OCI-LY1 (cell line): ENCODE results near the gene KRTAP19-3.

Experiments
- H2AFZ ChIP-seq: fragments of 200-600 bp; sonication (generic), shearing (Covaris generic); 2 replicates; pipeline ENCODE4 v1.6.0; 2014; ENCODE audit warnings: antibody characterized with exemption, mild to moderate bottlenecking, low read length
- H3F3A ChIP-seq: fragments of 200-600 bp; sonication (generic), shearing (Covaris generic); 2 replicates; pipeline ENCODE4 v1.6.0; 2014; ENCODE audit warnings: mild to moderate bottlenecking, antibody characterized with exemption, low read length, moderate library complexity; ENCODE audit not compliant: insufficient read depth
- H3K27ac ChIP-seq: fragments of 200-600 bp; sonication (generic); 2 replicates; pipeline ENCODE4 v1.5.1; 2014; ENCODE audit warnings: low read length, mixed run types, mild to moderate bottlenecking, low read depth; ENCODE audit not compliant: poor library complexity, severe bottlenecking
- H3K27me3 ChIP-seq: fragments of 200-600 bp; sonication (generic); 2 replicates; pipeline ENCODE4 v1.6.0; 2014; ENCODE audit warnings: antibody characterized with exemption, mild to moderate bottlenecking, low read length, moderate library complexity; ENCODE audit not compliant: insufficient read depth
- H3K36me3 ChIP-seq: fragments of 200-600 bp; sonication (generic); 2 replicates; pipeline ENCODE4 v1.6.1; 2014; ENCODE audit warnings: mild to moderate bottlenecking, antibody characterized with exemption, low read length, moderate library complexity, mixed read lengths; ENCODE audit not compliant: insufficient read depth
- H3K4me1 ChIP-seq: fragments of 200-600 bp; sonication (generic); 2 replicates; pipeline ENCODE4 v1.5.1; 2014; ENCODE audit warnings: mild to moderate bottlenecking, low read length, moderate library complexity; ENCODE audit not compliant: insufficient read depth, severe bottlenecking
- H3K4me2 ChIP-seq: fragments of 200-600 bp; sonication (generic), shearing (Covaris generic); 2 replicates; pipeline ENCODE4 v1.6.1; 2014; ENCODE audit warnings: low read length
- H3K4me3 ChIP-seq: fragments of 200-600 bp; sonication (generic); 2 replicates; pipeline ENCODE4 v1.5.1; 2014; ENCODE audit warnings: low read length, low read depth, mild to moderate bottlenecking, mixed read lengths; ENCODE audit not compliant: poor library complexity, severe bottlenecking
- H3K79me2 ChIP-seq: fragments of 200-600 bp; shearing (Covaris generic); 2 replicates; pipeline ENCODE4 v1.6.1; 2016; ENCODE audit warnings: mixed run types, low read length, mixed read lengths; ENCODE audit not compliant: insufficient read depth
- H3K9ac ChIP-seq: fragments of 200-600 bp; sonication (generic), shearing (Covaris generic); 2 replicates; pipeline ENCODE4 v1.6.1; 2014; ENCODE audit warnings: mild to moderate bottlenecking, low read length, mixed read lengths
- H3K9me2 ChIP-seq: fragments of 200-600 bp; sonication (generic), shearing (Covaris generic); 2 replicates; pipeline ENCODE4 v1.6.1; 2014; ENCODE audit warnings: low read depth, mild to moderate bottlenecking, low read length, mixed read lengths
- H3K9me3 ChIP-seq: fragments of 200-600 bp; shearing (Covaris generic); 2 replicates; pipeline ENCODE4 v1.6.1; 2014; ENCODE audit warnings: low read length, mixed read lengths
- H4K20me1 ChIP-seq: fragments of 200-600 bp; sonication (generic), shearing (Covaris generic); 2 replicates; pipeline ENCODE4 v1.6.0; 2016; ENCODE audit warnings: mild to moderate bottlenecking, low read length; ENCODE audit not compliant: insufficient read depth
- EZH2 ChIP-seq: fragments of 200-600 bp; sonication (generic), shearing (Covaris generic); IDR thresholded peaks from 2 replicates; pipeline ENCODE4 v1.8.0; 2017; ENCODE audit warnings: borderline replicate concordance, mixed run types, mild to moderate bottlenecking, antibody characterized with exemption, low read length, moderate library complexity, mixed read lengths
- TF ChIP-seq, protein P1 (sequence below): fragments of 200-600 bp; sonication (generic), shearing (Covaris generic); IDR thresholded peaks from 2 replicates; pipeline ENCODE4 v1.5.1; 2017; ENCODE audit warnings: mild to moderate bottlenecking, antibody characterized with exemption, low read length, moderate library complexity, mixed read lengths

The KRTAP19-3 gene

GRCh38 chr21:30487336-30487735 is 4.5 kb downstream of the KRTAP19-3 start, which contains the start of gene KRTAP19-2:
KRTAP19-2 (minus strand) TSS chr21:30487436; CDS start chr21:30487348, 88 bp downstream.
- Histone ChIP-seq H3F3A (no peaks in the 10 kb centered on the region), H3K27ac (no peak within 1 kb of the TSS), H3K79me2 (no peaks in the 10 kb centered on the region), H2AFZ (no peak within 1 kb of the TSS), H3K9ac (no peak within 1 kb of the TSS), H3K9me2 (no peaks in the 10 kb centered on the region), H4K20me1 (no peaks in the 10 kb centered on the region), H3K9me3 (no peaks in the 10 kb centered on the region), H3K4me2 (no peak within 1 kb of the TSS), H3K36me3 (no peaks in the 10 kb centered on the region), H3K4me3 (no peak within 1 kb of the TSS), H3K27me3 (no peaks in the 10 kb centered on the region), H3K4me1 (no peaks in the 10 kb centered on the region)
- TF ChIP-seq, protein P1, sequence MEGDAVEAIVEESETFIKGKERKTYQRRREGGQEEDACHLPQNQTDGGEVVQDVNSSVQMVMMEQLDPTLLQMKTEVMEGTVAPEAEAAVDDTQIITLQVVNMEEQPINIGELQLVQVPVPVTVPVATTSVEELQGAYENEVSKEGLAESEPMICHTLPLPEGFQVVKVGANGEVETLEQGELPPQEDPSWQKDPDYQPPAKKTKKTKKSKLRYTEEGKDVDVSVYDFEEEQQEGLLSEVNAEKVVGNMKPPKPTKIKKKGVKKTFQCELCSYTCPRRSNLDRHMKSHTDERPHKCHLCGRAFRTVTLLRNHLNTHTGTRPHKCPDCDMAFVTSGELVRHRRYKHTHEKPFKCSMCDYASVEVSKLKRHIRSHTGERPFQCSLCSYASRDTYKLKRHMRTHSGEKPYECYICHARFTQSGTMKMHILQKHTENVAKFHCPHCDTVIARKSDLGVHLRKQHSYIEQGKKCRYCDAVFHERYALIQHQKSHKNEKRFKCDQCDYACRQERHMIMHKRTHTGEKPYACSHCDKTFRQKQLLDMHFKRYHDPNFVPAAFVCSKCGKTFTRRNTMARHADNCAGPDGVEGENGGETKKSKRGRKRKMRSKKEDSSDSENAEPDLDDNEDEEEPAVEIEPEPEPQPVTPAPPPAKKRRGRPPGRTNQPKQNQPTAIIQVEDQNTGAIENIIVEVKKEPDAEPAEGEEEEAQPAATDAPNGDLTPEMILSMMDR = no peak
- no peak for TF ChIP-seq EZH2

- H3K9me2 ChIP-seq = no peaks in the 10 kb centered on the region
- H3K27ac ChIP-seq = no peak overlapping the region
- H3K36me3 ChIP-seq = no peaks in the 10 kb centered on the region
- no peaks in the 10 kb centered on the region for H3K4me1 ChIP-seq
- no peak overlapping the region for H3K4me2 ChIP-seq
- no peak overlapping the region for H3K4me3 ChIP-seq
- H2AFZ ChIP-seq = no peak overlapping the region
- no peaks in the 10 kb centered on the region for H4K20me1 ChIP-seq
- H3K9ac ChIP-seq = no peak overlapping the region
- no peaks in the 10 kb centered on the region for H3K9me3 ChIP-seq
- no peaks in the 10 kb centered on the region for H3K27me3 ChIP-seq
- no peaks in the 10 kb centered on the region for H3F3A ChIP-seq
- no peaks in the 10 kb centered on the region for H3K79me2 ChIP-seq
- no peak for TF ChIP-seq EZH2
- TF ChIP-seq, protein P1 = no peak
Measured at GRCh38 chr21:30486180-30486579, 5.6 kb downstream of the KRTAP19-3 start.

- Histone ChIP-seq H3K4me1 (no peaks in the 10 kb centered on the region), H2AFZ (no peak overlapping the region), H3K9ac (no peak overlapping the region), H3K4me3 (no peak overlapping the region), H3K79me2 (no peaks in the 10 kb centered on the region), H4K20me1 (no peaks in the 10 kb centered on the region), H3K27ac (no peak overlapping the region), H3K4me2 (no peak overlapping the region), H3F3A (no peaks in the 10 kb centered on the region), H3K9me2 (no peaks in the 10 kb centered on the region), H3K36me3 (no peaks in the 10 kb centered on the region), H3K9me3 (no peaks in the 10 kb centered on the region), H3K27me3 (no peaks in the 10 kb centered on the region)
- TF ChIP-seq, protein P1 = no peak
Measured at GRCh38 chr21:30482130-30482529, 9.7 kb downstream of the KRTAP19-3 start.
